Neutrophil (primary cell): ENCODE measurements around the gene SLC18A2.

Experiments
- H3K27ac ChIP-seq: fragments of 200-600 bp; sonication (generic); 2 replicates; pipeline ENCODE4 v1.5.1; 2016; ENCODE audit warnings: mild to moderate bottlenecking, moderate library complexity
- H3K27me3 ChIP-seq: fragments of 200-600 bp; sonication (generic); 2 replicates; pipeline ENCODE4 v1.6.0; 2016; ENCODE audit warnings: mild to moderate bottlenecking
- H3K36me3 ChIP-seq: fragments of 200-600 bp; sonication (generic); 2 replicates; pipeline ENCODE4 v1.5.1; 2017
- H3K4me1 ChIP-seq, 2 experiments: fragments of 200-600 bp in 1 of 2; sonication (generic) in 1 of 2; 1 replicate in 1 of 2; 2 replicates in 1 of 2; pipeline versions ENCODE4 v1.5.1 to v1.6.1; 2013 to 2016; ENCODE audit warnings: low read depth in 1 of 2, low read length in 1 of 2, mild to moderate bottlenecking in 1 of 2, moderate library complexity in 1 of 2; ENCODE audit not compliant: control insufficient read depth in 1 of 2, insufficient read depth in 1 of 2
- H3K4me3 ChIP-seq, 2 experiments: fragments of 200-600 bp in 1 of 2; sonication (generic) in 1 of 2; 1 replicate in 1 of 2; 2 replicates in 1 of 2; pipeline ENCODE4 v1.5.1; 2013 to 2016; ENCODE audit warnings: low read depth in 1 of 2, low read length in 1 of 2, mild to moderate bottlenecking in 1 of 2, moderate library complexity in 1 of 2
- H3K9me3 ChIP-seq: fragments of 200-600 bp; sonication (generic); 2 replicates; pipeline ENCODE4 v1.5.1; 2016
- CTCF ChIP-seq: fragments of 200-600 bp; sonication (generic); IDR thresholded peaks from 2 replicates; pipeline ENCODE4 v1.5.1; 2016; ENCODE audit warnings: antibody characterized with exemption

Gene SLC18A2

DNA sequence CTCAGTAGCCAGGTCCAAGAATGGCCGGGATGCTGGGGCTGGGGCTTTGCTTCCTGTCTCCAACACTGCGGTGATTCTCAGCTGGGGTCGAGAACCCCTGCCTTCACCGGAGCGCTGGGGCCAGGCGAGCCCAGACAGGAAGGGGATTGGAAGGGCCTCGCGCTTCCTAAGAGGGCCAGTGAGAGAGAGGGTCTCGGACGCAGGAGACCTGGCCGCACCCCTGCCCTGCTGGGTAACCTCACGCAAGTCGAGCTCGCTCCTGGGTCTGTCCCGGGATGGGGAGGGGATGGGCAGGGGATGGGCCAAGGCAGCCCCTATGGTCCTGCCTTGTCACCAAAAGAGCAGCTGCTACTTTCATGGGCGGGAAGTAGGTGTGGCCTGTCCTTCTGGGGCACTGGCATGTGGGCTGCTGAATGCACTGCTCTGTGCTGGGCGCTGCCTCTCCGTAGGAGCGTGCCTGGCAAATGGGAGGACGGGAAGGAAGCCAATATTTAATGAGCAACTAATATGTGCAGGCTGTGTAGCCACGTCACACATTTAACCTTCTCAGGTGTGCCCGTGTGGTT lies 23.6 kb upstream of the SLC18A2 start:
- no peak for TF ChIP-seq CTCF
- H3K36me3 ChIP-seq, result no peaks in the 10 kb centered on the region
- H3K4me1 ChIP-seq, result peaks cover 52 to 62% of the 10 kb centered on the region in 2 experiments
- H3K9me3 ChIP-seq, result no peaks in the 10 kb centered on the region
- H3K27me3 ChIP-seq, result no peaks in the 10 kb centered on the region
- H3K27ac ChIP-seq, result peak overlapping the region; percentile 65
- peak overlapping the region; percentile 83 to 92 for H3K4me3 ChIP-seq

- Histone ChIP-seq H3K27ac (no peak overlapping the region), H3K4me1 (peaks cover 50 to 53% of the 10 kb centered on the region in 2 experiments), H3K36me3 (no peaks in the 10 kb centered on the region), H3K4me3 (no peak overlapping the region), H3K27me3 (no peaks in the 10 kb centered on the region), H3K9me3 (no peaks in the 10 kb centered on the region)
- TF ChIP-seq CTCF, result no peak
Measured at GRCh38 chr10:117218654-117219053, 22.3 kb upstream of the SLC18A2 start.

DNA sequence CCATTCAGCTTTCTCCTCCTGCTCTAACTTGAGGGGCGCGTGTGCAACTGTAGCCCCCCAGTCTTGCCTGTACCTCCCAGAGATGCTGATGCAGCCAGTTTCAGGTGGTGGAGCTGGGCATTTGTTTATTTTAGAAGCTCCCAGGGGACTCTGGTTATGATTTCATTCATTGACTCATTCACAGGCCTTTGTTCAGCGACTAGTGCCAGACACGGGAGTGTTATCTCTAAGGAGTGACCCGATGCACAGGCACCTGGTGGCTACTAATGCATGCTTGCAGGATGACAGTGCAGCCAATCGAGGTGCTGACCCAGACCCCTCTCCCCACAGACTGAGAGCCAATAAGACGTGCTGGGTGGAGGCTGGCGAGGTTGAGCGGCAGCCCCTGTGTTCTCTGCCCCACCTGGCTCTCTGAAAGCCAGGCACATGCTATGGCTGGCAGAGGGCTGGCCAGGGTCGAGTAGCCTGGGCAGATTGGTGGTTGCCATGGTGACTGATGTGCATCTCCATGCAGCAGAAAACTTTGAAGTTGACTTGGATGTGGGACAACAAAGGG lies 19.7 kb upstream of the SLC18A2 start:
- H3K4me1 ChIP-seq, result peaks cover 24 to 27% of the 10 kb centered on the region in 2 experiments
- no peak for TF ChIP-seq CTCF
- no peaks in the 10 kb centered on the region for H3K9me3 ChIP-seq
- H3K4me3 ChIP-seq, result no peak overlapping the region
- no peaks in the 10 kb centered on the region for H3K27me3 ChIP-seq
- no peaks in the 10 kb centered on the region for H3K36me3 ChIP-seq
- H3K27ac ChIP-seq, result no peak overlapping the region

DNA sequence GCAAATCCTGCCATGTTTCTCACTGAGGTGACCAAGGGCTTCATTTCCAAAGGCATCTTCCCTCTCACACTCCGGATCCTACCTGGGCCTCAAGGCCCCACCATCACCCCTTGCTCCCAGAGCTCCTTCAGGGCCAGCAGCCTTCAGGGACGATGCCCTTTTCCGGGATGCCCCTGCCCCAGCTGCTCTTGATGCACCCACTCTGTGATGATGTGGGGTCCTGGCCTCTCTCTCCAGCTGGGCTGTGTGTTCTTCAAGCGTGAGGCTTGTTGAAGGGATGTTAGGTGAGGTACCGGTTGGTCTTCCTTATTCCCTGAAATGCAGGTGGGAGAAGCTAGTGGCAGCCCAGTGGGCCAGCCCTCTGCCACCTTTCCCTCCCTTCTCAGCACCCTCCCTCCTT lies 18.4 kb upstream of the SLC18A2 start:
- Histone ChIP-seq H3K27me3 (no peaks in the 10 kb centered on the region), H3K27ac (no peak overlapping the region), H3K4me1 (peaks cover 18 to 24% of the 10 kb centered on the region in 2 experiments), H3K4me3 (no peak overlapping the region), H3K9me3 (no peaks in the 10 kb centered on the region), H3K36me3 (no peaks in the 10 kb centered on the region)
- no peak for TF ChIP-seq CTCF

DNA sequence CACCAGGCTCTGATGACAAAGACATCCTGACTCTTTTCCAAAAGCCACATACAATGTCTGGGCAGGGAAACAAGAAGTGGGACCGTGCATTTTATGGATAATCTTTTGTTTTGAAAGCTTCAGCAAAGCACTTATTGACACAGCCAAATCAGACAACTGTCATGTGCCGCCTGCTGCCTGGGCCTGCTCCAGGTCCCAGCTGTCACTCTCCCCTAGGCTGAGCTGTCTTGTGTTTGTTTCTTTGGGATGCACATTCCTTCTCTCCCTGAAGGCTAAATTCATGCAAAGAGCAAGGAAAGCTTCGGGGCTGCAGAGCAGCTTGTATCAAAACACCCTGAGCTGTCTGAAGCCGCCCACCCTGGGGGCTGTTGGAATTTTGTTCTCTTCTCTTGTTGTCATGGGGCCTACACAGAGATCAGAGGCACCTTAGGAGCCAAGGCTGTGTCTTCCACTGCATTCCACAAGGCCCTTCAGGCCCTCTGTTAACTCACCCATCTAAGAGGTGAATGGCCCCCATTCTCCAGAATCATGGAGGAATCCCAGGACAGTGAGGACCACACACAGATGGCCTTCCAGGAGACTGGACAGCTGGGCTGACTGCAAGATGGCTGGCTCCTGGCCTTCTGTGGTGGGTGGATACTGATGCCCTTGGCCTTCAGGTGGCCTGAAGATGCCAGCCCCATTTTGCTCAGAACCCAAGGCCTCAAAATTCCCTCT lies 17.8 kb upstream of the SLC18A2 start:
- no peaks in the 10 kb centered on the region for H3K9me3 ChIP-seq
- H3K27me3 ChIP-seq, result no peaks in the 10 kb centered on the region
- H3K27ac ChIP-seq, result no peak overlapping the region
- H3K4me3 ChIP-seq, result no peak overlapping the region
- TF ChIP-seq CTCF, result no peak
- H3K4me1 ChIP-seq, result peaks cover 13 to 22% of the 10 kb centered on the region in 2 experiments
- no peaks in the 10 kb centered on the region for H3K36me3 ChIP-seq
